Mucosa of rectum (tissue), 2 donors: ENCODE data around the gene STAT4.

Experiments used
- H3K27ac ChIP-seq, 2 donors: one replicate each; pipeline ENCODE4 v1.7.0; 2013; ENCODE audit warnings: inconsistent platforms in 2 of 2, low read depth in 2 of 2, low read length in 2 of 2
- H3K27me3 ChIP-seq, 2 donors: one replicate each; pipeline ENCODE4 v1.7.0; 2013; ENCODE audit warnings: low read length in 2 of 2; ENCODE audit not compliant: control insufficient read depth in 2 of 2, insufficient read depth in 2 of 2
- H3K36me3 ChIP-seq, 2 donors: one replicate each; pipeline ENCODE4 v1.7.0; 2013; ENCODE audit warnings: low read length in 2 of 2; ENCODE audit not compliant: control insufficient read depth in 2 of 2, insufficient read depth in 2 of 2
- H3K4me1 ChIP-seq, 2 donors: one replicate each; pipeline ENCODE4 v1.7.0; 2013; ENCODE audit warnings: low read length in 2 of 2, mild to moderate bottlenecking in 1 of 2; ENCODE audit not compliant: control insufficient read depth in 2 of 2, insufficient read depth in 2 of 2
- H3K4me3 ChIP-seq, 2 donors: one replicate each; pipeline ENCODE4 v1.7.0; 2013; ENCODE audit warnings: low read length in 2 of 2
- H3K9ac ChIP-seq, 2 donors: one replicate each; pipeline ENCODE4 v1.7.0; 2013; ENCODE audit warnings: low read length in 2 of 2, low read depth in 1 of 2, mild to moderate bottlenecking in 1 of 2
- H3K9me3 ChIP-seq, 2 donors: one replicate each; pipeline ENCODE4 v1.7.0; 2013; ENCODE audit warnings: low read length in 2 of 2; ENCODE audit not compliant: control insufficient read depth in 2 of 2
- donor health status: healthy.
- donor health status: Normal muscosa, but diverticular disease.

Gene STAT4

GRCh38 chr2:191176305-191176704 lies 25.5 kb upstream of the STAT4 start:
- Histone ChIP-seq H3K4me1 (peaks cover 18 to 26% of the 10 kb centered on the region in 2 donors), H3K4me3 (peak overlapping the region in 1 of 2 donors; percentile 17), H3K27ac (peak overlapping the region; percentile 20 to 57), H3K36me3 (no peaks in the 10 kb centered on the region), H3K9ac (no peak overlapping the region), H3K9me3 (no peaks in the 10 kb centered on the region), H3K27me3 (no peaks in the 10 kb centered on the region)

- Histone ChIP-seq H3K4me3 (no peak overlapping the region), H3K9ac (no peak overlapping the region), H3K27ac (no peak overlapping the region), H3K36me3 (no peaks in the 10 kb centered on the region), H3K4me1 (peaks cover 18 to 26% of the 10 kb centered on the region in 2 donors), H3K27me3 (no peaks in the 10 kb centered on the region), H3K9me3 (no peaks in the 10 kb centered on the region)
These were observed 23.6 kb upstream of the STAT4 start for GRCh38 chr2:191174442-191174841.

GRCh38 chr2:191173206-191173605 lies 22.4 kb upstream of the STAT4 start:
- H3K27me3 ChIP-seq: no peaks in the 10 kb centered on the region
- H3K9ac ChIP-seq: no peak overlapping the region
- no peaks in the 10 kb centered on the region for H3K9me3 ChIP-seq
- no peak overlapping the region for H3K4me3 ChIP-seq
- peaks cover 14 to 17% of the 10 kb centered on the region in 2 donors for H3K4me1 ChIP-seq
- H3K27ac ChIP-seq: no peak overlapping the region
- H3K36me3 ChIP-seq: no peaks in the 10 kb centered on the region

GRCh38 chr2:191171708-191172355 lies 21.0 kb upstream of the STAT4 start:
- Histone ChIP-seq H3K9me3 (no peaks in the 10 kb centered on the region), H3K9ac (no peak overlapping the region), H3K4me3 (no peak overlapping the region), H3K4me1 (peaks cover 7% of the 10 kb centered on the region in 2 donors), H3K36me3 (no peaks in the 10 kb centered on the region), H3K27ac (no peak overlapping the region), H3K27me3 (no peaks in the 10 kb centered on the region)

- no peaks in the 10 kb centered on the region for H3K27me3 ChIP-seq
- no peak overlapping the region for H3K4me3 ChIP-seq
- no peak overlapping the region for H3K9ac ChIP-seq
- no peaks in the 10 kb centered on the region for H3K36me3 ChIP-seq
- no peak overlapping the region for H3K27ac ChIP-seq
- H3K9me3 ChIP-seq: no peaks in the 10 kb centered on the region
- H3K4me1 ChIP-seq: peaks cover 3 to 9% of the 10 kb centered on the region in 2 donors
These were observed 20.5 kb upstream of the STAT4 start for GRCh38 chr2:191171286-191171685.

- H3K4me3 ChIP-seq: no peak overlapping the region
- peaks cover 3 to 6% of the 10 kb centered on the region in 2 donors for H3K4me1 ChIP-seq
- H3K9me3 ChIP-seq: no peaks in the 10 kb centered on the region
- H3K36me3 ChIP-seq: no peaks in the 10 kb centered on the region
- no peak overlapping the region for H3K27ac ChIP-seq
- H3K27me3 ChIP-seq: no peaks in the 10 kb centered on the region
- no peak overlapping the region for H3K9ac ChIP-seq
These were observed 20.0 kb upstream of the STAT4 start for GRCh38 chr2:191170773-191171172.

GRCh38 chr2:191170301-191170636 lies 19.5 kb upstream of the STAT4 start:
- Histone ChIP-seq H3K27ac (no peak overlapping the region), H3K36me3 (no peaks in the 10 kb centered on the region), H3K9ac (no peak overlapping the region), H3K4me1 (peaks cover 5 to 6% of the 10 kb centered on the region in 2 donors), H3K9me3 (no peaks in the 10 kb centered on the region), H3K4me3 (no peak overlapping the region), H3K27me3 (no peaks in the 10 kb centered on the region)

GRCh38 chr2:191169456-191170300 lies 18.9 kb upstream of the STAT4 start:
- H3K27ac ChIP-seq: no peak overlapping the region
- H3K27me3 ChIP-seq: no peaks in the 10 kb centered on the region
- no peaks in the 10 kb centered on the region for H3K36me3 ChIP-seq
- peaks cover 6% of the 10 kb centered on the region in 2 donors for H3K4me1 ChIP-seq
- no peak overlapping the region for H3K9ac ChIP-seq
- H3K9me3 ChIP-seq: no peaks in the 10 kb centered on the region
- no peak overlapping the region for H3K4me3 ChIP-seq

GRCh38 chr2:191167766-191168165 lies 17.0 kb upstream of the STAT4 start:
- Histone ChIP-seq H3K4me3 (no peak overlapping the region), H3K27ac (no peak overlapping the region), H3K9ac (no peak overlapping the region), H3K9me3 (no peaks in the 10 kb centered on the region), H3K36me3 (no peaks in the 10 kb centered on the region), H3K4me1 (peaks cover 6% of the 10 kb centered on the region in 2 donors), H3K27me3 (no peaks in the 10 kb centered on the region)

GRCh38 chr2:191166756-191167445 lies 16.1 kb upstream of the STAT4 start:
- no peaks in the 10 kb centered on the region for H3K27me3 ChIP-seq
- no peaks in the 10 kb centered on the region for H3K36me3 ChIP-seq
- peaks cover 6% of the 10 kb centered on the region in 2 donors for H3K4me1 ChIP-seq
- no peaks in the 10 kb centered on the region for H3K9me3 ChIP-seq
- no peak overlapping the region for H3K9ac ChIP-seq
- no peak overlapping the region for H3K27ac ChIP-seq
- H3K4me3 ChIP-seq: no peak overlapping the region
